Nephron (organoid): ENCODE measurements around the gene MYO1D.

Experiments used
- H3K27ac Mint-ChIP-seq, 3 experiments: 2 replicates each; pipeline ENCODE4 v1.8.0; 2020; ENCODE audit warnings: mixed read lengths in 3 of 3, mild to moderate bottlenecking in 2 of 3, moderate library complexity in 1 of 3
- H3K27me3 Mint-ChIP-seq: 2 replicates; pipeline ENCODE4 v1.8.0; 2021; ENCODE audit warnings: low read depth, mild to moderate bottlenecking, moderate library complexity, mixed read lengths
- H3K36me3 Mint-ChIP-seq: 2 replicates; pipeline ENCODE4 v1.8.0; 2020; ENCODE audit warnings: low read depth, mixed read lengths
- H3K4me1 Mint-ChIP-seq: 2 replicates; pipeline ENCODE4 v1.8.0; 2020; ENCODE audit warnings: mixed read lengths
- H3K4me3 Mint-ChIP-seq, 3 experiments: 2 replicates each; pipeline ENCODE4 v1.8.0; 2020; ENCODE audit warnings: mild to moderate bottlenecking in 3 of 3, mixed read lengths in 3 of 3, moderate library complexity in 2 of 3
- H3K9me3 Mint-ChIP-seq: 2 replicates; pipeline ENCODE4 v1.8.0; 2020; ENCODE audit warnings: mixed read lengths
- TF ChIP-seq, protein P1 (sequence below), 3 experiments: fragments of 200-600 bp; sonication (generic); IDR thresholded peaks; one replicate each; pipeline ENCODE4 v1.5.0; 2021; ENCODE audit warnings: antibody characterized with exemption in 3 of 3; ENCODE audit not compliant: unreplicated experiment in 3 of 3

Gene MYO1D

DNA sequence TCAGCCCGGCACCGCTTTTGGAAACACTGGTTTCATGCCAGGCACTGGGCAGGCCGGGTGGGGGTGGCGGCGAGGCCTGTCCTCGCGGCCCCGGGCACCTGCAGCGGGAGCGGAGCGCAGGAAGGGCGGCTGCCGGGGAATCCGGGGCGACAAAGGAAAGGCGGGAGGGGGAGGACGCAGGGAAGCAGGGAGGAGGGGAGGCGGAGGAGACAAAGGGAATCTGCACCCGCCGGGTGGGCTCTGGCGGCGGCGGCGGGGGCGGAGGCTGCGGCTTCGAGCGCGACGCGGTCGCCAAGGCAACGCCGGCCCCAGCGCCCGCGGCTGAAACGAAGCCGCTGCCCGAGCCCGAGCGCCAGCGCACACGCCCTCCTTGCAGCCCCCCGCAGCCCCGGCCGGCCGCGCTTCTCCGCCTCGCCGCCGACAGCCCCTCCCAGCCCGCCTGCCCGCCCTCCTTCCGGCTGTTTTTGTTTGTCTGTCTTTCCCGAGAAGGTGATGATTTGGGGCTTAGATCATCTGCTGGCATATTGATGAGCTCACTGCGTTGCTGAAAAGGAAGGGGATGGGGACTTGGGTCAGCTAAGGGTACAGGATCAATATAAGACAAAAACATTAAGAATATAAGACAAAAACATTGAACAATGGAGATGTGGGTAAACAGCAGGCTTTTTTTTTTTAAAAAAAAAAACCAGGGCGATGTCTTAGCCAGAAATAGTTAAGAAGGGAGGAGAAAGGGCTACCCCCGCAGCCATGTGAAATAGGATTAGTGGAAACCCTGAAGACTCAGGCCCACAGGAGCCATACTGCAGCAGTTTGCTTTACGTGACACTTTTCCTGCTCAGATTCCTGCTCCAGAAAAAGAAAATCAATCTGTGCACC is 357.5 kb downstream of the MYO1D start:
- H3K9me3 Mint-ChIP-seq, result no peaks in the 10 kb centered on the region
- TF ChIP-seq, protein P1, sequence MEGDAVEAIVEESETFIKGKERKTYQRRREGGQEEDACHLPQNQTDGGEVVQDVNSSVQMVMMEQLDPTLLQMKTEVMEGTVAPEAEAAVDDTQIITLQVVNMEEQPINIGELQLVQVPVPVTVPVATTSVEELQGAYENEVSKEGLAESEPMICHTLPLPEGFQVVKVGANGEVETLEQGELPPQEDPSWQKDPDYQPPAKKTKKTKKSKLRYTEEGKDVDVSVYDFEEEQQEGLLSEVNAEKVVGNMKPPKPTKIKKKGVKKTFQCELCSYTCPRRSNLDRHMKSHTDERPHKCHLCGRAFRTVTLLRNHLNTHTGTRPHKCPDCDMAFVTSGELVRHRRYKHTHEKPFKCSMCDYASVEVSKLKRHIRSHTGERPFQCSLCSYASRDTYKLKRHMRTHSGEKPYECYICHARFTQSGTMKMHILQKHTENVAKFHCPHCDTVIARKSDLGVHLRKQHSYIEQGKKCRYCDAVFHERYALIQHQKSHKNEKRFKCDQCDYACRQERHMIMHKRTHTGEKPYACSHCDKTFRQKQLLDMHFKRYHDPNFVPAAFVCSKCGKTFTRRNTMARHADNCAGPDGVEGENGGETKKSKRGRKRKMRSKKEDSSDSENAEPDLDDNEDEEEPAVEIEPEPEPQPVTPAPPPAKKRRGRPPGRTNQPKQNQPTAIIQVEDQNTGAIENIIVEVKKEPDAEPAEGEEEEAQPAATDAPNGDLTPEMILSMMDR (IDR thresholded peaks at IDR 0.05; ENCODE audit: unreplicated experiment in 3 of 3), result no peak
- peak overlapping the region; percentile 78 to 88 (median 84) for H3K4me3 Mint-ChIP-seq
- H3K4me1 Mint-ChIP-seq, result peaks cover 65% of the 10 kb centered on the region
- H3K36me3 Mint-ChIP-seq, result no peaks in the 10 kb centered on the region
- H3K27ac Mint-ChIP-seq, result peak overlapping the region; percentile 77 to 93 (median 80)
- peaks cover 5% of the 10 kb centered on the region for H3K27me3 Mint-ChIP-seq

GRCh38 chr17:32518646-32519227 is 358.2 kb downstream of the MYO1D start:
- Mint-ChIP-seq H3K27ac (peak overlapping the region in 2 of 3 experiments; percentile 50 to 80), H3K4me1 (peaks cover 67% of the 10 kb centered on the region), H3K4me3 (peak overlapping the region; percentile 64 to 80 (median 78)), H3K9me3 (no peaks in the 10 kb centered on the region), H3K36me3 (no peaks in the 10 kb centered on the region), H3K27me3 (peaks cover 5% of the 10 kb centered on the region)
- TF ChIP-seq, protein P1 (IDR thresholded peaks at IDR 0.05; ENCODE audit: unreplicated experiment in 3 of 3), result no peak

GRCh38 chr17:32517982-32518381 is 358.9 kb downstream of the MYO1D start:
- H3K36me3 Mint-ChIP-seq, result no peaks in the 10 kb centered on the region
- H3K27me3 Mint-ChIP-seq, result peaks cover 5% of the 10 kb centered on the region
- H3K27ac Mint-ChIP-seq, result peak overlapping the region in 2 of 3 experiments; percentile 16 to 58
- H3K9me3 Mint-ChIP-seq, result no peaks in the 10 kb centered on the region
- H3K4me1 Mint-ChIP-seq, result peaks cover 66% of the 10 kb centered on the region
- TF ChIP-seq, protein P1 (IDR thresholded peaks at IDR 0.05; ENCODE audit: unreplicated experiment in 3 of 3), result no peak
- H3K4me3 Mint-ChIP-seq, result peak overlapping the region; percentile 52 to 78 (median 64)

GRCh38 chr17:32516940-32517701 is 359.8 kb downstream of the MYO1D start:
- TF ChIP-seq, protein P1 (IDR thresholded peaks at IDR 0.05; ENCODE audit: unreplicated experiment in 3 of 3), result no peak
- H3K27ac Mint-ChIP-seq, result peak overlapping the region; percentile 32 to 82 (median 58)
- peaks cover 5% of the 10 kb centered on the region for H3K27me3 Mint-ChIP-seq
- H3K36me3 Mint-ChIP-seq, result no peaks in the 10 kb centered on the region
- H3K9me3 Mint-ChIP-seq, result no peaks in the 10 kb centered on the region
- peaks cover 66% of the 10 kb centered on the region for H3K4me1 Mint-ChIP-seq
- H3K4me3 Mint-ChIP-seq, result peak overlapping the region; percentile 11 to 59 (median 57)

GRCh38 chr17:32516450-32516849 is 360.5 kb downstream of the MYO1D start:
- TF ChIP-seq, protein P1 (IDR thresholded peaks at IDR 0.05; ENCODE audit: unreplicated experiment in 3 of 3), result no peak
- peak overlapping the region in 1 of 3 experiments; percentile 14 for H3K4me3 Mint-ChIP-seq
- no peaks in the 10 kb centered on the region for H3K9me3 Mint-ChIP-seq
- peaks cover 66% of the 10 kb centered on the region for H3K4me1 Mint-ChIP-seq
- peak overlapping the region; percentile 38 to 82 (median 61) for H3K27ac Mint-ChIP-seq
- H3K27me3 Mint-ChIP-seq, result peaks cover 5% of the 10 kb centered on the region
- no peaks in the 10 kb centered on the region for H3K36me3 Mint-ChIP-seq
